Measurements from ENCODE around the gene LAP3. TPM values are rescaled to one million over a fixed set of nuclear protein-coding genes. Genes with fewer than 3 reads are reported as not detected.
A peak's percentile ranks its signal among the peaks of the same experiment; 100 is the strongest.

LAP3 gene
- total RNA-seq, 1 donor from 2014 or later: 66.1 TPM

DNA sequence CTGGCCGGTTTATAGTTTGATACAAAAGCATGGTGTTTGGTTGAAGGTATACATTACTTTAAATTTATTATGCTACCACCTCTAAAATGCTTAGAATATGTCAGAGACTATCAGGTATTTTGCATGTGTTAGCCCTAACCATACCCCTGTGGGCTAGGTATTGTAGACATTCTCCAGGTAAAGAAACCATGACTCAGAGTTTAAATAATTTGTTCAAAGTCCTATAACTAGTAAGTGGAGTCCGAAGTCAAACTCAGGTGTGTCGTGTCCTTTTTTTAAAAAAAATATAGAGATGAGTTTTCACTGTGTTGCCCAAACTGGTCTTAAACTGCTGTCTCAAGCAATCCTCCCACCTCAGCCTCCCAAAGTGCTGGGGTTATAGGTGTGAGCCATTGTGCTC, 12.4 kb downstream of the LAP3 start:
- Histone ChIP-seq H3K4me3 (ENCODE audit: low read depth, low read length) (no peak overlapping the region), H3K36me3 (ENCODE audit: control insufficient read depth, insufficient read depth, low read length) (no peaks in the 10 kb centered on the region), H3K27me3 (ENCODE audit: control insufficient read depth, insufficient read depth, low read length) (no peaks in the 10 kb centered on the region)
- TF ChIP-seq, protein P1, sequence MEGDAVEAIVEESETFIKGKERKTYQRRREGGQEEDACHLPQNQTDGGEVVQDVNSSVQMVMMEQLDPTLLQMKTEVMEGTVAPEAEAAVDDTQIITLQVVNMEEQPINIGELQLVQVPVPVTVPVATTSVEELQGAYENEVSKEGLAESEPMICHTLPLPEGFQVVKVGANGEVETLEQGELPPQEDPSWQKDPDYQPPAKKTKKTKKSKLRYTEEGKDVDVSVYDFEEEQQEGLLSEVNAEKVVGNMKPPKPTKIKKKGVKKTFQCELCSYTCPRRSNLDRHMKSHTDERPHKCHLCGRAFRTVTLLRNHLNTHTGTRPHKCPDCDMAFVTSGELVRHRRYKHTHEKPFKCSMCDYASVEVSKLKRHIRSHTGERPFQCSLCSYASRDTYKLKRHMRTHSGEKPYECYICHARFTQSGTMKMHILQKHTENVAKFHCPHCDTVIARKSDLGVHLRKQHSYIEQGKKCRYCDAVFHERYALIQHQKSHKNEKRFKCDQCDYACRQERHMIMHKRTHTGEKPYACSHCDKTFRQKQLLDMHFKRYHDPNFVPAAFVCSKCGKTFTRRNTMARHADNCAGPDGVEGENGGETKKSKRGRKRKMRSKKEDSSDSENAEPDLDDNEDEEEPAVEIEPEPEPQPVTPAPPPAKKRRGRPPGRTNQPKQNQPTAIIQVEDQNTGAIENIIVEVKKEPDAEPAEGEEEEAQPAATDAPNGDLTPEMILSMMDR (IDR thresholded peaks at IDR 0.05; ENCODE audit: insufficient read depth, low read length, poor library complexity, severe bottlenecking): no peak
- DNase-seq (ENCODE audit: low read depth): no peak

DNA sequence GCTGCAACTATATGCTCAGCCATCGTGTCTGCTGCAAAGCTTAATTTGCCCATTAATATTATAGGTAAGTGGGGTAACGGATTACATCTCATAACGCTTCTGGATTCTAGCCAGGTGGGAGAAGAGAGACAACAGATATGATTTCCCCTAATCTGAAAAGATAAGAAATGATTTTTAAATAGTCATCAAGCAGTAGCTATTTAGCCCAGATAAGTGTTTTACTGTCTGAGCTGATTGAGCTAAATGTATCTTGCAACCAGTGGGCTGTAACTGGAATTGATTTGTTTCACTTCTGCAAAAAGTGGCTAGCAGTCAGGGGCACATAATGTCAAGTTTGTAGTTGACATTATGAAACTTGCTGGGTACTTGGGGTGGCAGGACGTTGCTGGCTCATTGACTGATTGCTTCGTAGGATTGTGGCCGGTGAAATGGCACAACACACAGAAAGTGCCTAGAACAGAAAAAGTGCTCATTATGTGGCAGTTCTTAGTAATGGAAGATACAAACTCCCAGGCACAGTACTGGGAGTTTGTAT, 18.5 kb downstream of the LAP3 start:
- no peak for DNase-seq (ENCODE audit: low read depth)
- no peaks in the 10 kb centered on the region for H3K36me3 ChIP-seq (ENCODE audit: control insufficient read depth, insufficient read depth, low read length)
- no peak overlapping the region for H3K4me3 ChIP-seq (ENCODE audit: low read depth, low read length)
- TF ChIP-seq, protein P1 (IDR thresholded peaks at IDR 0.05; ENCODE audit: insufficient read depth, low read length, poor library complexity, severe bottlenecking): no peak
- no peaks in the 10 kb centered on the region for H3K27me3 ChIP-seq (ENCODE audit: control insufficient read depth, insufficient read depth, low read length)

DNA sequence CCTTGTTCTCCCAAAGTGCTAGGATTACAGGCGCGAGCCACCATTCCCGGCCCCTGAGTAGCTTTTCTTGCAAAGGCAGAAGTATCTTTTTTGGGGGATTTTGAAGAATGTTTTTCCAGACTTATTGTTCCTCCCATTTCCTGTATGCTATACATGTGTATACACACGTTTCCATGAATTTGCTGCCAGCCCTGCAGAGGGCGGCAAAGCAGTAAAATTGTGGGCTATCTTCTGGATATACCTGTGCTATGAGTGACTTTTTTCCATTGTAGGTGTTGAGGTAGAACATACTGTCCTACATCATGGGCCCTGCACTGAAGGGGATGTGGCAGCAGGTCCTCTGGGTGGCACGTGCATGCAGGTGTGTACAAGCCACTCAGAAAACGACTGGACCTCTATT, 20.5 kb downstream of the LAP3 start:
- no peaks in the 10 kb centered on the region for H3K27me3 ChIP-seq (ENCODE audit: control insufficient read depth, insufficient read depth, low read length)
- TF ChIP-seq, protein P1 (IDR thresholded peaks at IDR 0.05; ENCODE audit: insufficient read depth, low read length, poor library complexity, severe bottlenecking): peak; percentile 51
- H3K4me3 ChIP-seq (ENCODE audit: low read depth, low read length): no peak overlapping the region
- no peaks in the 10 kb centered on the region for H3K36me3 ChIP-seq (ENCODE audit: control insufficient read depth, insufficient read depth, low read length)
- no peak for DNase-seq (ENCODE audit: low read depth)

DNA sequence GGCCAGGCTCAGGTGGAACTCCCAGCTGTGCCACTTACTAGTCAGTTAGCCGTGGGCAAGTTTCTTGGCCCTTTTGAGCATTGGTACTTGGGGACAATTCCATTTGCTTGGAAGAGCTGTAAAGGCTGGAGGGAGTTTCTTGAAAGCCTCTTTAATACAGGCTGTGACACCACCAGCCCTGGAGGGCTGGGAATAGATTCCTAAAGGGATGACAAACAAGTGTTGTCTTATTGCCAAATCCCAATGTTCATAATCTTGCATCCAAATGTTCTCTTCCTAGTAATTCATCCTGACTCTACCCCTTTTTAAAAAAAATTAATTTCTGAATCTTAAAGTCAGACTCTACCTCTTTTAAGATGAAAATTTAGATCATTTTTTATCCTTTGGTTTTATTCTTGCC, 22.8 kb downstream of the LAP3 start:
- H3K27me3 ChIP-seq (ENCODE audit: control insufficient read depth, insufficient read depth, low read length): no peaks in the 10 kb centered on the region
- TF ChIP-seq, protein P1 (IDR thresholded peaks at IDR 0.05; ENCODE audit: insufficient read depth, low read length, poor library complexity, severe bottlenecking): no peak
- no peaks in the 10 kb centered on the region for H3K36me3 ChIP-seq (ENCODE audit: control insufficient read depth, insufficient read depth, low read length)
- no peak overlapping the region for H3K4me3 ChIP-seq (ENCODE audit: low read depth, low read length)
- DNase-seq (ENCODE audit: low read depth): no peak

DNA sequence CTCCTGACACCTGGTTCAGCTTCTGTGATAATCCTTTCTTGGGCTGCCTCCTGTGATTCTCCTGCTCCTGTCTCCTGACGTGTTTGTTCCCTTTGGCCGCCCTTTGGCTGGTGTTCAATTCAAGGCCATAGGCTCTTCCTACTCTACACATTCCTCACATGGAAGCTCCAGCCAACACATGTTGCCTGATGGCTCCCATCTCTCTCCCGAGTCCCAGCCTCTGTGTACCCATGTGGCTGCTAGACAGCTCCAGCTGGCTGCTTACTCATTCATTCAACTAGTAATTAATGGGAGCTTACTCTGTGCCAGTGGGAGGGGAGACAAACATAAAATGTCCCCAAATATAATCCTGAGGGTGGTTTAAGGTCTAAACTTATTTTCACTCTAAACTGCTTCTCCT, 28.2 kb downstream of the LAP3 start:
- H3K36me3 ChIP-seq (ENCODE audit: control insufficient read depth, insufficient read depth, low read length): no peaks in the 10 kb centered on the region
- H3K4me3 ChIP-seq (ENCODE audit: low read depth, low read length): no peak overlapping the region
- no peak for DNase-seq (ENCODE audit: low read depth)
- TF ChIP-seq, protein P1 (IDR thresholded peaks at IDR 0.05; ENCODE audit: insufficient read depth, low read length, poor library complexity, severe bottlenecking): no peak
- no peaks in the 10 kb centered on the region for H3K27me3 ChIP-seq (ENCODE audit: control insufficient read depth, insufficient read depth, low read length)

DNA sequence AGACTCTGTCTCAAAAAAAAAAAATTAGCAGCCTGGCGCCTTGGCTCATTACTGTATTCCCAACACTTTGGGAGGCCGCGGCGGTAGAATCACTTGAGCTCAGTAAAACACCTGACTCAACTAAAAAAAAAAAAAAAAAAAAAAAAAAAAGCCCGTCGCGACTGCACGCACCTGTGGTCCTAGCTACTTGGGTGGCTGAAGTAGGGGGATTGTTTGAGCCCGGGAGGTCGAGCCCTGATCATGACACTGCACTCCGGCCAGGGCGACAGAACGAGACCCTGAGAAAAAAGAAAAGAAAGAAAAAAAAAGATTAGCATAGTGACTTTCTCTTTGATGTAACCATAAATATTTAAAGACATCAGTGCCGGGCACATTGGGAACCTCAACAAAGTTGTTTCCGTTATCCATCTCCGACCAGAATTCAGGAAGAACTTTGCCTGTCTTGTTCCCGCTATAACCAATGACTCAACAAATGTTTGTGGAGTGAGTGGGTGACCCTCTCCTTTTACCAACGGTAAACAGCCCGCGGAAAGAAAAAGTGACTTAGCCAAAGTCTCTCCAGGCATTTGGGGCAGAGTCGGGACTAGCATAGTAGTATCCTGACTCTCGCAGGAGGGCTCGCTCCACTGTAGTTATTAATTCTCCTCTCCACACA, 36.9 kb downstream of the LAP3 start:
- peak; percentile 26 for DNase-seq (ENCODE audit: low read depth)
- TF ChIP-seq, protein P1 (IDR thresholded peaks at IDR 0.05; ENCODE audit: insufficient read depth, low read length, poor library complexity, severe bottlenecking): no peak
- no peaks in the 10 kb centered on the region for H3K27me3 ChIP-seq (ENCODE audit: control insufficient read depth, insufficient read depth, low read length)
- peak overlapping the region; percentile 85 for H3K4me3 ChIP-seq (ENCODE audit: low read depth, low read length)
- peaks cover 1% of the 10 kb centered on the region for H3K36me3 ChIP-seq (ENCODE audit: control insufficient read depth, insufficient read depth, low read length)

All from kidney epithelial cell (primary cell).